Ovary (tissue), 9 donors: ENCODE results near the gene ULBP2. TPM values are rescaled to one million over a fixed set of nuclear protein-coding genes. Genes with fewer than 3 reads are reported as not detected.

Source experiments
- DNase-seq, 5 donors: peaks; one replicate each; pipeline ENCODE4 v3.0.0-alpha.2; 2019 to 2020
- H3K27ac ChIP-seq, 2 donors: fragments of 200-600 bp; one replicate each; pipeline versions ENCODE4 v1.5.1 to v1.8.0; 2019 to 2022
- H3K27me3 ChIP-seq: fragments of 200-600 bp; one replicate; pipeline ENCODE4 v1.8.0; 2022
- H3K36me3 ChIP-seq: fragments of 200-600 bp; sonication (generic); one replicate; pipeline ENCODE4 v1.5.1; 2019
- H3K4me1 ChIP-seq: one replicate; pipeline ENCODE4 v1.8.1; 2013; ENCODE audit warnings: mild to moderate bottlenecking, moderate library complexity; ENCODE audit not compliant: insufficient read depth
- H3K4me3 ChIP-seq: fragments of 200-600 bp; sonication (generic); one replicate; pipeline ENCODE4 v1.5.1; 2017
- H3K9me3 ChIP-seq, 2 donors: fragments of 200-600 bp in 1 of 2; sonication (generic) in 1 of 2; one replicate each; pipeline versions ENCODE4 v1.5.1 to v1.8.1; 2013 to 2019; ENCODE audit warnings: mild to moderate bottlenecking in 1 of 2, moderate library complexity in 1 of 2
- EP300 ChIP-seq: sonication (generic); formaldehyde crosslinking; IDR thresholded peaks from one replicate; pipeline ENCODE4 v1.6.1; 2017; ENCODE audit warnings: antibody characterized with exemption
- POLR2A ChIP-seq: fragments of 450-650 bp; IDR thresholded peaks from one replicate; pipeline ENCODE4 v1.6.1; 2017; ENCODE audit warnings: antibody characterized with exemption, mild to moderate bottlenecking, moderate library complexity
- WGBS, 3 donors: extraction: QIAGEN DNeasy Blood & Tissue Kit in 1 of 3; methylation state at CpG; one replicate each; pipeline versions ENCODE4 v1.1.5 to v1.1.7; 2013 to 2017; 5-methylcytosine and 5-hydroxymethylcytosine counted together
- intact Hi-C, 4 donors: fragments of 100-400 bp; cut with DNase I; formaldehyde crosslinking; loops; one replicate each; pipeline versions ENCODE4 v1.11.0 to v1.15.1; 2022 to 2023
- polyA plus RNA-seq, 2 donors: library from polyadenylated mRNA; stranded (reverse); fragments of 200-250 nt in 1 of 2; fragments of 350-450 nt in 1 of 2; fragmentation: Illumina TruSeq in 1 of 2; extraction: RNeasy Lipid Tissue Mini Kit (QIAGEN cat#74804) in 1 of 2; gene quantifications; one replicate each; pipeline ENCODE4 v1.2.3, GENCODE V29; 2013 to 2014
- total RNA-seq, 7 donors: library from RNA; depleted of rRNA in 2 of 7; stranded (reverse); fragments of >200 nt in 2 of 7; fragmentation: NEBNext Ultra II Directional in 3 of 7; extraction: Animal tissue kit (Norgen Biotek cat#: 25700) in 3 of 7; gene quantifications; one replicate each; pipeline versions ENCODE4 v1.1.0 to v1.2.4, GENCODE V29; 2016 to 2023
- TF ChIP-seq, protein P1 (sequence below), 3 donors: fragments of 450-650 bp in 2 of 3; fragments of 200-600 bp in 1 of 3; IDR thresholded peaks; one replicate each; pipeline versions ENCODE4 v1.5.1 to v1.8.0; 2016 to 2022; ENCODE audit warnings: antibody characterized with exemption in 3 of 3, mild to moderate bottlenecking in 1 of 3
- donor health status: DM: no; HTN: no; CAD: no; lungs with moderate emphysema.
- donor health status: DM: no; HTN: no; CAD: no.
- donor health status: Bipolar disorder and iron deficiency.
- donor health status: DM: yes; HTN: yes; CAD: no.
- donor health status: DM: no; HTN: no; CAD: no.
- donor health status: DM: yes; HTN: yes; CAD: no.

ULBP2 gene
- total and polyA plus RNA-seq, 9 donors: 0.08 to 3.6 (median 0.23) TPM; not detected in 6

- 83 to 87% (median 86%) methylated on average over 13 of the region's 13 CpGs for WGBS, 3 donors
- intact Hi-C loops: no loop called here
- Histone ChIP-seq H3K4me3 (no peak overlapping the region), H3K4me1 (no peaks in the 10 kb centered on the region), H3K36me3 (no peaks in the 10 kb centered on the region), H3K27ac (no peak overlapping the region), H3K9me3 (no peaks in the 10 kb centered on the region), H3K27me3 (no peaks in the 10 kb centered on the region)
- peak in 1 of 5 donors; percentile 14 for DNase-seq
- TF ChIP-seq EP300 (no peak), POLR2A (no peak)
- TF ChIP-seq, protein P1, sequence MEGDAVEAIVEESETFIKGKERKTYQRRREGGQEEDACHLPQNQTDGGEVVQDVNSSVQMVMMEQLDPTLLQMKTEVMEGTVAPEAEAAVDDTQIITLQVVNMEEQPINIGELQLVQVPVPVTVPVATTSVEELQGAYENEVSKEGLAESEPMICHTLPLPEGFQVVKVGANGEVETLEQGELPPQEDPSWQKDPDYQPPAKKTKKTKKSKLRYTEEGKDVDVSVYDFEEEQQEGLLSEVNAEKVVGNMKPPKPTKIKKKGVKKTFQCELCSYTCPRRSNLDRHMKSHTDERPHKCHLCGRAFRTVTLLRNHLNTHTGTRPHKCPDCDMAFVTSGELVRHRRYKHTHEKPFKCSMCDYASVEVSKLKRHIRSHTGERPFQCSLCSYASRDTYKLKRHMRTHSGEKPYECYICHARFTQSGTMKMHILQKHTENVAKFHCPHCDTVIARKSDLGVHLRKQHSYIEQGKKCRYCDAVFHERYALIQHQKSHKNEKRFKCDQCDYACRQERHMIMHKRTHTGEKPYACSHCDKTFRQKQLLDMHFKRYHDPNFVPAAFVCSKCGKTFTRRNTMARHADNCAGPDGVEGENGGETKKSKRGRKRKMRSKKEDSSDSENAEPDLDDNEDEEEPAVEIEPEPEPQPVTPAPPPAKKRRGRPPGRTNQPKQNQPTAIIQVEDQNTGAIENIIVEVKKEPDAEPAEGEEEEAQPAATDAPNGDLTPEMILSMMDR (IDR thresholded peaks at IDR 0.05): no peak
Observed at GRCh38 chr6:149904661-149905370, 37.0 kb upstream of the ULBP2 start.

- 90 to 92% (median 91%) methylated on average over 16 to 18 of the region's 18 CpGs for WGBS, 3 donors
- peak in 1 of 5 donors; percentile 30 for DNase-seq
- intact Hi-C loops: no loop called here
Observed at GRCh38 chr6:149905371-149905910, 36.4 kb upstream of the ULBP2 start.

DNA sequence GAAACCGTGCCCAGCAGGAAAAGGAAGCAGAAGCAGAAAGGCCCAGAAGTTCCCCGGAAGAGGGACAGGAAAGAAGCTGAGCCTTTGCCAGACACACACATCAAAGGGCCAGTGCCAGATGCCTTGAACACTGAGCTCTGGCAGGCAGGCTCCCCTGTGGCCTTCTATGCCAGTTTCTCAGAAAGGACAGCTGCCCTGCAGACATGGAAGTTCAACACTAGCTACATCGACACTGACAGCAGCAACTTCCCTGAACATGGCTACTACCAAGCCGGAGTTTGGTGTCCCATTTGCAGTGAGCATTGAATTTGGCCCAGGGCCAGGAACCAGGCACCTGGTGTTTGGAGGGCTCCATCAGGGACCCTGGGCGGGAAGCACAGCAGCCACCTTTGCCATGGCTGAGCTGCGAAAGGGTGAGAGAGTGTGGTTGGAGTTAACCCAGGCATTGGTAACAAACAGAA is 35.9 kb upstream of the ULBP2 start:
- no peaks in the 10 kb centered on the region for H3K36me3 ChIP-seq
- H3K27me3 ChIP-seq: no peaks in the 10 kb centered on the region
- intact Hi-C loops: no loop called here
- no peak for TF ChIP-seq EP300
- no peak for TF ChIP-seq POLR2A
- TF ChIP-seq, protein P1 (IDR thresholded peaks at IDR 0.05): no peak
- H3K9me3 ChIP-seq: no peaks in the 10 kb centered on the region
- H3K4me1 ChIP-seq: no peaks in the 10 kb centered on the region
- 82 to 93% (median 86%) methylated on average over 6 of the region's 6 CpGs for WGBS, 3 donors
- peak in 1 of 5 donors; percentile 30 for DNase-seq
- H3K4me3 ChIP-seq: no peak overlapping the region
- no peak overlapping the region for H3K27ac ChIP-seq

More at GRCh38 chr6:149905371-149905910, 36.4 kb upstream of the ULBP2 start:
- no peak for TF ChIP-seq POLR2A
- no peak for TF ChIP-seq EP300
- TF ChIP-seq, protein P1 (IDR thresholded peaks at IDR 0.05): no peak
- Histone ChIP-seq H3K36me3 (no peaks in the 10 kb centered on the region), H3K9me3 (no peaks in the 10 kb centered on the region), H3K4me3 (no peak overlapping the region), H3K27ac (no peak overlapping the region), H3K27me3 (no peaks in the 10 kb centered on the region), H3K4me1 (no peaks in the 10 kb centered on the region)

DNA sequence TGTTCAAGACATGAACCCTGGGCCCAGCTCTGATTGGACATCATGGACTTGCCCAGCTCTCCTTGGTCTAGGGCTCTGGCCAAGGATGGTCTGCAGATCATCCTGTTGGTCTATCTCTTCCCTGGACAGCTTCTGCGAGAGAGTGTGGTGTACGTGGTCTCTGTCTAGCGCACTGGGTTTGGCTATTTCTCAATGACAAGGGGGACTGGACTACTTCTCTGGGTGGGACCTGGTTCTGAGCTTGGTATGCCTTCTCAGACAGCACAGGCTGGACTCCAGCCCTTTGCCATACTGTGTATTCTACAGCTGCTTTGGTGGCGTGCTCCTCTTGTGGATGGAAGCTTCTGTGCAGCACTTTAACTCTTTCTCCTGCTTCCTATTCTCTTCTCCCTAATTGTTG is 35.4 kb upstream of the ULBP2 start:
- no peaks in the 10 kb centered on the region for H3K4me1 ChIP-seq
- no peaks in the 10 kb centered on the region for H3K36me3 ChIP-seq
- no peak overlapping the region for H3K27ac ChIP-seq
- H3K9me3 ChIP-seq: no peaks in the 10 kb centered on the region
- intact Hi-C loops: no loop called here
- WGBS, 3 donors: 97 to 98% (median 97%) methylated on average over 4 of the region's 4 CpGs
- no peak overlapping the region for H3K4me3 ChIP-seq
- TF ChIP-seq, protein P1 (IDR thresholded peaks at IDR 0.05): no peak
- TF ChIP-seq POLR2A: no peak
- TF ChIP-seq EP300: no peak
- DNase-seq: no peak
- no peaks in the 10 kb centered on the region for H3K27me3 ChIP-seq
